ENCODE results near the gene ATP6V0E1. TPM values are rescaled to one million over a fixed set of nuclear protein-coding genes. Genes with fewer than 3 reads are reported as not detected.
"Not testable (repeated sequence)": the region's sequence is repeated elsewhere in the genome, so short reads cannot be mapped to it uniquely, and the experiment has no call there.

Gene ATP6V0E1
- total and polyA plus RNA-seq, 11 donors = 127 to 242 (median 204) TPM

DNA sequence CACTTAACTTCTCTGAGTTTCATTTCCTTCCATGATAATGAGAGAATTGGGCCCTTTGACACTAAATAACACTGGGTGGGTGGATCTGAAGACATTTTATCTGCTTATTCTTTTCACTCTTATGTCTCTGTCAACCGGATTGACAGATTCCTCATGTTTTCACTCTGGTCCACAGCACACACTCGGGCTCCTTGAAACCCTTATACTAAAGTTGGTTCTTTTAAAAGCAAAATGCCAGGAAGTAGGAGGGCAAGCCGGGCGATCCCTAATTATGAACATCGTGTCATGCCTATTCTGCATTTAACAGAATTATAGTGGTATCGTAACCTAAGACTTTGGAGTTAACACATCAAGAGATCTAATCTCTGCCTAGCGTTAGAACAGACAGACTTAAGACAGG, 44.3 kb downstream of the ATP6V0E1 start:
- Histone ChIP-seq H3K36me3 (peaks cover 0 to 9% (median 0%) of the 10 kb centered on the region in 9 donors), H3K4me1 (peaks cover 0 to 37% (median 26%) of the 10 kb centered on the region in 12 donors), H3K27me3 (no peaks in the 10 kb centered on the region), H3K9me3 (no peaks in the 10 kb centered on the region), H3K4me3 (no peak overlapping the region), H3K27ac (peak overlapping the region in 2 of 12 donors; percentile 64 to 89)
- DNase-seq (no peak), ATAC-seq (no peak)
- no peak for TF ChIP-seq POLR2A (IDR thresholded peaks at IDR 0.05)
- TF ChIP-seq, protein P1, sequence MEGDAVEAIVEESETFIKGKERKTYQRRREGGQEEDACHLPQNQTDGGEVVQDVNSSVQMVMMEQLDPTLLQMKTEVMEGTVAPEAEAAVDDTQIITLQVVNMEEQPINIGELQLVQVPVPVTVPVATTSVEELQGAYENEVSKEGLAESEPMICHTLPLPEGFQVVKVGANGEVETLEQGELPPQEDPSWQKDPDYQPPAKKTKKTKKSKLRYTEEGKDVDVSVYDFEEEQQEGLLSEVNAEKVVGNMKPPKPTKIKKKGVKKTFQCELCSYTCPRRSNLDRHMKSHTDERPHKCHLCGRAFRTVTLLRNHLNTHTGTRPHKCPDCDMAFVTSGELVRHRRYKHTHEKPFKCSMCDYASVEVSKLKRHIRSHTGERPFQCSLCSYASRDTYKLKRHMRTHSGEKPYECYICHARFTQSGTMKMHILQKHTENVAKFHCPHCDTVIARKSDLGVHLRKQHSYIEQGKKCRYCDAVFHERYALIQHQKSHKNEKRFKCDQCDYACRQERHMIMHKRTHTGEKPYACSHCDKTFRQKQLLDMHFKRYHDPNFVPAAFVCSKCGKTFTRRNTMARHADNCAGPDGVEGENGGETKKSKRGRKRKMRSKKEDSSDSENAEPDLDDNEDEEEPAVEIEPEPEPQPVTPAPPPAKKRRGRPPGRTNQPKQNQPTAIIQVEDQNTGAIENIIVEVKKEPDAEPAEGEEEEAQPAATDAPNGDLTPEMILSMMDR (IDR thresholded peaks at IDR 0.05) = no peak
- 82 to 86% (median 84%) methylated on average over 7 of the region's 7 CpGs for WGBS, 4 donors
- intact Hi-C loops (cut with DNase I) = no loop called here

DNA sequence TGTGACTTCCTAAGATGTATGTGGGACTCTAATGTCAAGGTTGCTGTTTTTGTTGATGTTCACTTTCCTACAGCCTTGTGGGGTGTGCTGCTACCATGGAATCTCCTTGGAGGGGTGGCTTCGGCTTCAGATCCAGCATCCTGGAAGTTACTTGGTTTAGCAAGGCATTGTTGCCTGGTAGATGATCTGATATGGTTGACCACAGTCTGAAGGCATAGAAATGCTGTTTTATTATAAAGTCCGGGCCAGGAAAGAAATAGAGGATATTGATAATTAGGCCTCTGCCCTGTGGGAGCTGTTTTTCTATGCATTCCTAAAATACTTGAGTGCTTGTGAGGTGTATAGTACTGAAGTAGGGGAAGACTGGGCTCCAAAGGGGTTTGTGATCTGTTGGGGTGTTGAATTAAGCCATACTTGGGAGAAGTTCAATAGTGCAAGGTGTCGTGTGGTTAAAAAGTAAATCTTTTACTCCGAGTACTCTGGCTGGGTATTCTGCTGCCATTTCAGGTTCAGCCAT, 45.3 kb downstream of the ATP6V0E1 start:
- no peak overlapping the region for H3K4me3 ChIP-seq
- H3K36me3 ChIP-seq = peaks cover 0 to 1% (median 0%) of the 10 kb centered on the region in 9 donors
- H3K9me3 ChIP-seq = no peaks in the 10 kb centered on the region
- TF ChIP-seq, protein P1 (IDR thresholded peaks at IDR 0.05) = no peak
- TF ChIP-seq POLR2A (IDR thresholded peaks at IDR 0.05) = no peak
- ATAC-seq = peak in 1 of 4 donors; percentile 7
- intact Hi-C loops (cut with DNase I) = no loop called here
- peaks cover 0 to 37% (median 26%) of the 10 kb centered on the region in 12 donors for H3K4me1 ChIP-seq
- no peak for DNase-seq
- WGBS, 4 donors = 72 to 82% (median 78%) methylated on average over 4 of the region's 4 CpGs
- H3K27me3 ChIP-seq = no peaks in the 10 kb centered on the region
- peak overlapping the region in 11 of 12 donors; percentile 37 to 89 (median 63) for H3K27ac ChIP-seq

DNA sequence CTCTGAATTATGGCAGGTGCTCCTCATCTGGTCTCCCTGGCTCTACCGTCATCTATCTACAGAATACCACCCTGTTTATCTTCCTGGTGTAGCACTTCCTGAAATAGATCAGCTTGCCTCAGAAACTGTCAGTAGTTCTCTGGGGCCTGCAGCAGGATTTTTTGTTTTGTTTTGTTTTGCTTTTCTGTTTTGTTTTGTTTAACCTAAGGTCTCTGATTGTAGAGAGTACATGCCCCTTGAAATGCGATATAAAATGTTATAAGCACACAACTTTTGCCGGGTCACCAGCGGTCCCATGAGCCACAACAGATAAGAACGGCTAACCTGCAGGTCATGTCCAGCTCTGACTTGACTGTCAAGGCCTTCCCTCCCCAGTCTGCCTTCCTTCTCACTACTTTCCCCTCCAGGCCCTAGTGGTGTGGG, 45.9 kb downstream of the ATP6V0E1 start:
- H3K27ac ChIP-seq = peak overlapping the region in 11 of 12 donors; percentile 37 to 89 (median 63)
- H3K36me3 ChIP-seq = peaks cover 0 to 4% (median 1%) of the 10 kb centered on the region in 9 donors
- intact Hi-C loops (cut with DNase I) = no loop called here
- 7 to 14% (median 10%) methylated on average over 5 of the region's 5 CpGs for WGBS, 4 donors
- no peaks in the 10 kb centered on the region for H3K9me3 ChIP-seq
- no peak for TF ChIP-seq POLR2A (IDR thresholded peaks at IDR 0.05)
- TF ChIP-seq, protein P1 (IDR thresholded peaks at IDR 0.05) = no peak
- no peak overlapping the region for H3K4me3 ChIP-seq
- peaks cover 0 to 38% (median 26%) of the 10 kb centered on the region in 12 donors for H3K4me1 ChIP-seq
- no peaks in the 10 kb centered on the region for H3K27me3 ChIP-seq
- no peak for DNase-seq
- peak; percentile 24 to 75 (median 70) for ATAC-seq

DNA sequence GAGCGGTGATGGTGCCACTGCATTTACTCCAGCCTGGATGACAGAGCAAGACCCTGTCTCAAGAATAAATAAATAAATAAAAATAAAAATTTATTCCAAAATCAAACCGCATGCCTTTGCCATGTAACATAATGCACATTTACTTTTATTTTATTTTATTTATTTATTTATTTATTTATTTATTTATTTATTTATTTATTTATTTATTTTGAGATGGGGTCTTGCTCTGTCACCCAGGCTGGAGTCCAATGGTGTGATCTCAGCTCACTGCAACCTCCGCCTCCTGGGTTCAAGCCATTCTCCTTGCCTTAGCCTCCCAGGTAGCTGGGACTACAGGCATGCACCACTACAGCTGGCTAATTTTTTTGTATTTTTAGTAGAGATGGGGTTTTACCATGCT, 48.5 kb downstream of the ATP6V0E1 start:
- peaks cover 0 to 61% (median 36%) of the 10 kb centered on the region in 12 donors for H3K4me1 ChIP-seq
- not testable (repeated sequence) for ATAC-seq
- 98 to 100% (median 99%) methylated on average over 3 of the region's 3 CpGs for WGBS, 4 donors

DNA sequence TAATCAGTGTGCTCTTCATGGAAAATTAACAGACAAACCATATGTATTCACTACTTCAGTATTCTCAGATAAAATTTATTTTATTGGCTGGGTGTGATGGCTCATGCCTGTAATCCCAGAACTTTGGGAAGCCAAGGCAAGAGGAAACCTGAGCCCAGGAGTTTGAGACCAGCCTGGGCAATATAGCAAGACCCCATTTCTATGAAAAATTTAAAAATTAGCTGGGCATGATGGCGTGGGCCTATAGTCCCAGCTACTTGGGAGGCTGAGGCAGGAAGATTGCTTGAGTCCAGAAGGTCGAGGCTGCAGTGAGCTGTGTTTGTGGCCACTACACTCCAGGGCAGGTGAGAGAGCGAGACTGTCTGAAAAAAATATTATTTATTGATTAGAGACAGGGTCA, 49.2 kb downstream of the ATP6V0E1 start:
- Histone ChIP-seq H3K27me3 (no peaks in the 10 kb centered on the region), H3K27ac (no peak overlapping the region), H3K4me1 (peaks cover 0 to 61% (median 35%) of the 10 kb centered on the region in 12 donors), H3K4me3 (no peak overlapping the region), H3K36me3 (peaks cover 0 to 17% (median 7%) of the 10 kb centered on the region in 9 donors), H3K9me3 (no peaks in the 10 kb centered on the region)
- no peak for TF ChIP-seq POLR2A (IDR thresholded peaks at IDR 0.05)
- TF ChIP-seq, protein P1 (IDR thresholded peaks at IDR 0.05) = no peak
- intact Hi-C loops (cut with DNase I) = no loop called here
- no peak for ATAC-seq
- WGBS, 4 donors = 90 to 100% (median 98%) methylated on average over 3 of the region's 3 CpGs
- no peak for DNase-seq

More for the DNA sequence above, 48.5 kb downstream of the ATP6V0E1 start:
- H3K27me3 ChIP-seq; H3K27ac ChIP-seq; H3K4me3 ChIP-seq; DNase-seq; H3K9me3 ChIP-seq; intact Hi-C loops (cut with DNase I): not testable (repeated sequence)
- H3K36me3 ChIP-seq = peaks cover 0 to 17% (median 7%) of the 10 kb centered on the region in 9 donors
